GM13976 (cell line): ENCODE results near the gene PINK1.
A peak's percentile ranks its signal among the peaks of the same experiment; 100 is the strongest.

Experiments
- DNase-seq: peaks from one replicate; pipeline ENCODE4 v3.0.0; 2012; ENCODE audit warnings: low spot score
- CTCF ChIP-seq: IDR thresholded peaks from 2 replicates; pipeline ENCODE4 v1.5.1; 2012; ENCODE audit warnings: borderline replicate concordance, mild to moderate bottlenecking; ENCODE audit not compliant: insufficient read depth; ENCODE audit errors: extremely low read depth, missing control alignments, control extremely low read depth
- in situ Hi-C: fragments of 300-500 bp; cut with MboI; formaldehyde crosslinking; loops from one replicate; pipeline ENCODE4 v1.12.0; 2022; ENCODE audit warnings: low sequenced_read_pairs, mixed read lengths, inconsistent platforms; ENCODE audit not compliant: unreplicated experiment

PINK1 gene

GRCh38 chr1:20626098-20626427, 7.2 kb upstream of the PINK1 start:
- in situ Hi-C loops, result no loop called here
- no peak for DNase-seq
- no peak for TF ChIP-seq CTCF

GRCh38 chr1:20626524-20626923, 6.7 kb upstream of the PINK1 start:
- DNase-seq, result no peak
- TF ChIP-seq CTCF, result no peak
- in situ Hi-C loops, result no loop called here

GRCh38 chr1:20630729-20631128, 2.5 kb upstream of the PINK1 start:
- no peak for DNase-seq
- in situ Hi-C loops, result no loop called here
- TF ChIP-seq CTCF, result no peak

- no peak for TF ChIP-seq CTCF
- no peak for DNase-seq
- in situ Hi-C loops, result no loop called here
Observed at GRCh38 chr1:20632386-20632785, 872 bp upstream of the PINK1 start.

- no peak for TF ChIP-seq CTCF
- in situ Hi-C loops, result no loop called here
- no peak for DNase-seq
Observed at GRCh38 chr1:20634065-20634593, 871 bp downstream of the PINK1 start.

- DNase-seq, result peak; percentile 23
- no peak for TF ChIP-seq CTCF
- in situ Hi-C loops, result loop anchor here (5.0 kb wide), 1 partner anchor 112 kb away; no protein-coding TSS in a partner anchor
Observed at GRCh38 chr1:20634594-20635084, 1.4 kb downstream of the PINK1 start.

- no peak for DNase-seq
- in situ Hi-C loops, result loop anchor here (5.0 kb wide), 1 partner anchor 115 kb away; no protein-coding TSS in a partner anchor
- no peak for TF ChIP-seq CTCF
Observed at GRCh38 chr1:20636785-20637347, 3.6 kb downstream of the PINK1 start.
